Cardiac muscle cell (in vitro differentiated cells and primary cell): Measurements from ENCODE around the gene ATP6V0D1. TPM values are rescaled to one million over a fixed set of nuclear protein-coding genes. Genes with fewer than 3 reads are reported as not detected.

Experiments used
- DNase-seq, 2 donors: peaks; one replicate each; pipeline versions ENCODE4 v3.0.0 to v3.0.0-alpha.2; 2010 to 2017; ENCODE audit warnings: low read depth in 1 of 2, low spot score in 1 of 2
- H3K27ac ChIP-seq: fragments of 200-600 bp; sonication (generic); 2 replicates; pipeline ENCODE4 v1.5.1; 2016
- H3K27me3 ChIP-seq: fragments of 200-600 bp; sonication (generic); 2 replicates; pipeline ENCODE4 v1.6.0; 2016; ENCODE audit warnings: control low read depth
- H3K36me3 ChIP-seq: fragments of 200-600 bp; sonication (generic); 2 replicates; pipeline ENCODE4 v1.5.1; 2016; ENCODE audit warnings: control low read depth
- H3K4me1 ChIP-seq: fragments of 200-600 bp; sonication (generic); 2 replicates; pipeline ENCODE4 v1.8.1; 2017; ENCODE audit warnings: low read depth, mild to moderate bottlenecking, mixed run types
- H3K4me3 ChIP-seq: fragments of 200-600 bp; sonication (generic); 2 replicates; pipeline ENCODE4 v1.5.1; 2016; ENCODE audit warnings: mild to moderate bottlenecking
- H3K9me3 ChIP-seq: fragments of 200-600 bp; sonication (generic); 2 replicates; pipeline ENCODE4 v1.5.1; 2017; ENCODE audit warnings: low read depth, mild to moderate bottlenecking, control low read depth
- CTCF ChIP-seq: IDR thresholded peaks from 2 replicates; pipeline ENCODE4 v1.5.1; 2012; ENCODE audit warnings: low read depth, mild to moderate bottlenecking, low read length
- polyA plus RNA-seq: library from polyadenylated mRNA; unstranded; fragments of >200 nt; fragmentation: Nextera tagmentation; extraction: Ambion mirVana; gene quantifications from 2 replicates; pipeline ENCODE4 v1.2.1, GENCODE V29; 2016
- total RNA-seq: library from RNA; depleted of rRNA; stranded (reverse); fragments of >200 nt; gene quantifications from 2 replicates; pipeline ENCODE4 v1.2.3, GENCODE V29; 2016

ATP6V0D1 gene
- total and polyA plus RNA-seq, 2 experiments from 2014 or later: 74.5 to 203 TPM

- peak; percentile 25 to 88 for DNase-seq
- no peaks in the 10 kb centered on the region for H3K9me3 ChIP-seq
- TF ChIP-seq CTCF: no peak
- H3K4me3 ChIP-seq: no peak overlapping the region
- H3K27me3 ChIP-seq: no peaks in the 10 kb centered on the region
- H3K4me1 ChIP-seq: peaks cover 20% of the 10 kb centered on the region
- peak overlapping the region; percentile 76 for H3K27ac ChIP-seq
- H3K36me3 ChIP-seq: no peaks in the 10 kb centered on the region
Observed at GRCh38 chr16:67459066-67459860, 21.7 kb downstream of the ATP6V0D1 start.

GRCh38 chr16:67458121-67458641 lies 22.8 kb downstream of the ATP6V0D1 start:
- DNase-seq: peak in 1 of 2 donors; percentile 33
- Histone ChIP-seq H3K27me3 (no peaks in the 10 kb centered on the region), H3K9me3 (no peaks in the 10 kb centered on the region), H3K4me1 (peaks cover 20% of the 10 kb centered on the region), H3K36me3 (no peaks in the 10 kb centered on the region), H3K27ac (peak overlapping the region; percentile 76), H3K4me3 (no peak overlapping the region)
- no peak for TF ChIP-seq CTCF

GRCh38 chr16:67457611-67458010 lies 23.3 kb downstream of the ATP6V0D1 start:
- Histone ChIP-seq H3K27ac (no peak overlapping the region), H3K36me3 (no peaks in the 10 kb centered on the region), H3K27me3 (no peaks in the 10 kb centered on the region), H3K4me3 (no peak overlapping the region), H3K9me3 (no peaks in the 10 kb centered on the region), H3K4me1 (peaks cover 20% of the 10 kb centered on the region)
- TF ChIP-seq CTCF: no peak
- DNase-seq: no peak

GRCh38 chr16:67456391-67457081 lies 24.4 kb downstream of the ATP6V0D1 start:
- H3K4me1 ChIP-seq: peaks cover 20% of the 10 kb centered on the region
- peak in 1 of 2 donors; percentile 72 for DNase-seq
- H3K4me3 ChIP-seq: no peak overlapping the region
- no peak overlapping the region for H3K27ac ChIP-seq
- H3K27me3 ChIP-seq: no peaks in the 10 kb centered on the region
- H3K9me3 ChIP-seq: no peaks in the 10 kb centered on the region
- H3K36me3 ChIP-seq: no peaks in the 10 kb centered on the region
- TF ChIP-seq CTCF: peak; percentile 56

GRCh38 chr16:67454852-67455251 lies 26.1 kb downstream of the ATP6V0D1 start:
- peaks cover 27% of the 10 kb centered on the region for H3K4me1 ChIP-seq
- no peak for TF ChIP-seq CTCF
- no peak for DNase-seq
- H3K27me3 ChIP-seq: no peaks in the 10 kb centered on the region
- H3K9me3 ChIP-seq: no peaks in the 10 kb centered on the region
- no peaks in the 10 kb centered on the region for H3K36me3 ChIP-seq
- H3K4me3 ChIP-seq: no peak overlapping the region
- H3K27ac ChIP-seq: no peak overlapping the region
